NCI-H510A (cell line): ENCODE measurements around the gene SMIM45.

Source experiments
- DNase-seq: peaks from one replicate; lab custom pipeline; 2025; lab: John Stamatoyannopoulos, UW

SMIM45 gene

DNA sequence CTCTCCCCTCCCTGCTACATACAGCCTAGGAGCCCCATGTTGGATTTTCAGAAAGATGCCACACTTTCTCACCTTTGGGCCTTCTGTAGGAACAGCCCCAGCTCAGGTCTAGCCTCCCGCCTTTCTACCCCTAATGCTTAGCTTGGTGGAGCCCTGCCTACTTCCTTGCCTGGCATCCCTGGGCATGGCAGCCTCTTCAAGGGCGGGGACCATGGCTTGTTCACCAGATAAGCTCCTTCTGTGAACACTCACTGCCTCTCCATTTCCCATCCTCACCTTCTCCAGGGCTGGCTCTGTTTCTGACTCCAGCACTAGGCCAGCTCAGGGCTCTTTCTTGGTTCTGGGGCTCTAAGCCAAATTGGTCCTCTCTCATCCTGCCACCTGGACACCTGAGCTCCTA, 18.7 kb downstream of the SMIM45 start:
- no peak for DNase-seq

DNA sequence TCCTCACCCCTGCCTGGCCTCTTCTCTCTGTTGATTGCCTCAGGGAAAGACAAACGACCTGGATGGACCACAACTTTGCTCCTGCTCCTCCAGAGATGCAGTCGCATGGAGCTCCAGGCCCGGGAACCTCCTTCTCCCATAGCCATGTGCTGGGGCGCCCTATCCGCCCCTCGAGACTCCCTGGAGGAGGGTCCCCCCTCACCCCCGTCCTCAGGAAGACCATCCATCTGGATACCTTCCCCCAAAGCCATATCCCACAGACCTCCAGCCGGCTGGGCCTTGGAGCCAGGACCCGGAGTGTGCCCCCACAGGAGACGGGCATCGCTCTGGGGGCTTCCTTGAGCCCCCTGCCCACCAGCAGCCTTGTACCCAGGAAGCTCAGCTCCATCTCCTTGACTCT, 19.5 kb downstream of the SMIM45 start:
- no peak for DNase-seq

DNA sequence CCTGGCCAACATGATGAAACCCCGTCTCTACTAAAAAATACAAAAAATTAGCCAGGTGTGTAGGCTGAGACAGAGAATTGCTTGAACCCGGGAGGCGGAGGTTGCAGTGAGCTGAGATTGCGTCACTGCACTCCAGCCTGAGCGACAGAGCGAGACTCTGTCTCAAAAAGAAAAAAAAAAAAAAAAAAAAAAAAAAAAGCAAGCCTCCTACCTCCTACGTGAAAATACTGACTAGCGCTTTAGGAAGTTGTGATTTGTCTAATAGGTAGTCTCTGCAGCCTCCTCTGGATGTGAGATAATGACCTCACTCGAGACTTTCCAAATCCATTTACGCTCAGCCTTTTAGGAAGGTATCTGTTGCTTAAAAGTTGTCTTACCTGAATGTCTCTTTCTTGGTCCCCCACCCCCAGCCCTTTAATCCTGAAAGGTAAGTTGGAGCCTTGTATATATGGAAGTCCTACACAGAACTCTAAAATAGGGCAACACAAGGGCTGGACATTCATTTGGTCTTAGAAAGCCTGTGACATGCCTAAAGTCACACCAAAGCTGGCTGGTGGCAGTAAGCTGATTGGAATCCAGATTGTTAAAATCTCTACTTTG, 22.8 kb downstream of the SMIM45 start:
- no peak for DNase-seq

DNA sequence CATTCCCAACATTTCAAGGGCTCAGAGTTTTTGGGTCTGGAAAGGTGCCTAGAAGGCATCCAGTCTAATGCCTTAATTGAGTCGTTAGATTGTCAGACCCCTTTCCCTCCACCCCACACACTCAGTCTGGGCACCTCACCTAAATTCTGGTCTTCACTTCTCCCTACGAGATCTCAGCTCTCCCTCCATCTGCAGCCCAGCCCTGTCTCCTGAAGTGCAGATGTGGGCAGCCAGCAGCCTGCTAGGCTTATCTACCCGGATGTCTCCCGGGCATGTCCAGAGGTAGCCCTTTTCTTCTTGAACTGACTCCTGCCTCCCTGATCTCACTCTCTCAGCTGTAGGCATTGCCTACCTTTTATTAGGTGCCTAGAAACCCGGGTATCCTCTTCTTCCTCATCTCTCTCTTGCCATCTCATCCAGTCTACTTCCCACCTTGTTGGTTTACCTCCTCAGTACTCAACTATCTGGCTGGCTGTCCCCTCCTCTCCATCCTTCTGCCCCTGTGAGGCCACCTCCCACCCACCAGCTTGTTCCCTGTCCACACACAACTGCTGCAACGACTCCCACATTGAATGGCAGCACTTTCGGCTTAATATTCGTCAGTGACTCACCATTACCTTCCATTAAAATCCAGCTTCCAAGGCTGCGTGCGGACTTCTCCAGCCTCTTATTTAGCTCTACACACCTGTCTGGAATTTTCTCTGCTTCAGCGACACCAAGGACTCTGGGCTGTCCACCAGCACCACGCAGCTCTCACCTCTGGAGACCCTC, 23.5 kb downstream of the SMIM45 start:
- no peak for DNase-seq

DNA sequence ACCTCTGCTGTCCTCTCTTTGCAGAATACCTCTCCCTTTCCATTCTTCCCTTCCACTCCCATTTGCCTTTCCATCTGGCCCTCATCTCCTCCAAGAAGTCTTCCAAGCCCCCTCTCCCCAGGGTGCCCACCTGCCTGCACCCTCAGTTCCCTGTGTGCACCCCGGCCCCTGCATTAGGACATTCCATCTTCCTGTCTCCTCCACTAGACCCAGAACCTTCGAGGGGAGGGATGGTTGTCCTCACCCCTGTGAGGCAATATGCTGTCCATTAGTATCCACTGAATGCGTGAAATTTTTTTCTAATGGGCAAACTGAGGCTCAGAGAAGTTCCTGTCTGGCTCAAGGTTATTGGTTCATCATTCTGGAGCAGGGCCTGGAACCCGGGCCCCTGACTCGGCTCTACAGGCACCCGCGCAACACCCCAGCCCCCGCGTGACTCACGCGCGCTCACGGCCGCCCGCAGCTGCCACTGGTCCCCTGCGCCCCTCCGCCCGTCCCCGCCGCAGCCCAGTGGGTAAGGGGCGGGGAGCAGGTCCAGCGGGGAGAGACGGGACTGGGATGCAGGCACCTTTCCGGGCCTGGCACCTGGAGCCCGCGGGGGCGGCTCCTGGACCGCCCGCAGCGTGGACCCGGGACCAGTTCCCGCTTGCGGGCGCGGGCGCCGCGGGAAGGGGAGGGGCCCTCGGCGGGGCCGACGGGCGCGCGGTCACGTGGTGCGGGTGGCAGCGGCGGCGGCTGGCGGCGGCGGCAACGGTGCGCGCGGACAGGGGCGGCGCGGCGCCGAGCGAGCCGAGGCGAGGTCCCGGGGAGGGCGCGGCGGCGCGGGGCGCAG, 24.3 kb downstream of the SMIM45 start:
- DNase-seq: no peak

DNA sequence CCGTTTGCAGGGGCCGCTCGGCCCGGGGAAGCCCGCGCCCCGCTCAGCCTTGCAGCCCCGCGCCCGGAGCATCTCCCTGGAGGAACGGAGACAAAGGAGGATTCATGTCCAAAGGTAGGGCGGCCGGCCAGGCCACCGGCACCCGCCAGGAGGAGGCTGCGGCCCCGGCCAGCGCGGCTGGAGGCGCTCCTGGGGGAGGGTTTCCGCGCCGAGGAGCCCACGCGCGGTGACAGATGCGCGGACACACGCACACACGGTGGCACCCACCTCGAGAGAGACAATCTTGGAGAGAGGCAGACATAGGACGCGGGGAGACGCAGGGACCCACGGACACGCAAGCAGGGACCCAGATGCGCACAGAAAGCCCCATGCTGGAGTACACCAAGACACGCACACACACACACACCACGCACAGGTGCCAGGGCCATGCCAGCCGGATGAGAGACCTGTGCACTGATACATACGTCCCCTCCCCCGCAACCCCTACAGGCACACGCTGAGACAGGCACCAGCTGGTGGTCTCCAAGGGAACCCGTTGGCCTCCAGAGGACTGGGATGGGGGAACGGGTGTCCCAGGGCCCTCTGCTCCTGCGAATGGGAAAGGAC, 25.1 kb downstream of the SMIM45 start:
- peak; percentile 35 for DNase-seq

DNA sequence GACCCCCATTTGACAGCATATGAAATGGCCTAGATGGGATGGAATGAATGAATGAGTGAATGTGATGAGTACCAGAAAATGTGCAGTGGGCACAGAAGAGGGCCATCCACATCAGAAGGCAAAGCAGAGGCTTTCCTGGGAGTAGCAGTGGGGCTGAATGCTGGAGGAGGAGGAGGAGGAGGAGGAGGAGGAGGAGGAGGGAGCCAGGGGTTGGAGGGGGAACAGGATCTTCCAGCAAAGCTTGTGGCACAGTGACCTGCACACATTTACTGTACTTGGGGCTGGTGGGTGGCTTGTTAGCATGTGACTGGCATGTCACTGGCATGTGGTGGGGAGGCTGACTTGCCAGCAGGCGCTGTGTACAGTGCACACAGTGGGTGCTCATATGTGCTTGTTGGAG, 26.8 kb downstream of the SMIM45 start:
- no peak for DNase-seq

DNA sequence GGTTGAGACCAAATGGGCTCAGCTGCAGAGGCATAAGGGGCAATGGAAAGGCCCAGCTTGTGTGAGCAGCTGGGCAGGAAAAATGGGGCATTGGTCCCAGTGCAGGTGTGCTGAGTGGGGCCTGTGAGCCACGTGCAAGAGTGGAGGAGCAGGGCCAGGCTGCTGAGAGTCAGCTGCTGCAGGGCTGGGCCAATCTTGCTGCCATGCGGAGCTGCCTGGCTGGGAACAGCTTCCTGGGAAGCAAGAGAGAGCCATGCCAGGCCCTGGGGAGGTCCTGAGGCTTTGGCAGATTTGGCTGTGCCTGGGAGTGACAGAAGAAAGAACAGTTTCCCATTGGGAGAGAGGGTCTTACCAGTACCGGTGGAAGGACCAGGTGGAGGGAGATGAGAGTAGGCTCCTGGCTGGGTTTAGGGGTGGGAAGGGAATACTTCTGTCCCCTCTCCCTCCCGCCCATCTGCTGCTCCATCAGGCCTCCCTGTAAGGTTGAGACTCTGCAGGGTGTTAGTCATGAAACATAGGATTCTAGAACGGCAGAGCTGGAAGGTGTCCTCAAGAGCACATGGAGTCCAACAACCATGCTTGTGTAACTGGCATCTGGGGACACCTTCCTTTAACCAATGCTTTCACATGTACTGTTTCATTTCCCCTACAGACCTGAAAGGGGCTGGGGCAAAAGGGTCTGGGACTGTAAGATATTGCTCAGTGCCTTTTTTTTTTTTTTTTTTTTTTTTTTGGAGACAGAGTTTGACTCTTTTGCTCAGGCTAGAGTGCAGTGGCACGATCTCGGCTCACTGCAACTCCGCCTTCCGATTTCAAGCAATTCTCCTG, 27.7 kb downstream of the SMIM45 start:
- DNase-seq: no peak

DNA sequence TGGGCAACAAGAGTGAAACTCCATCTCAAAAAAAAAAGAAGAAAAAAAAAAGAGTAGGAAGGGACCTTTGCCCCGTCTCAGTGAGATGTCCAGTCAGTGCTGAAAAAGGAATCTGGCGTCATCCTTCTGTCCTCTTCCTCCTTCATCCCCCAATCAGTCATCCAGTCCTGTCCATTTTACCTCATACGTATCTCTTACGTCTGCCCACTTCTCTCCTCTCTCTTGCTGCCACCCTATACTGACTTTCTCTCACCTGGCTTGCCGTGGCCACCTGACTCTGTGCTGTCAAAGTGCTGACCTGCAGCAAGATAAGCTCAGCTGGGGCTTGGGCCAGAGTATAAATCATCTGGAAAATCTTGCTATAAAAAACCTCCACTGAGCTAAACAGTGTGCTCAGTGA, 30.9 kb downstream of the SMIM45 start:
- DNase-seq: no peak

DNA sequence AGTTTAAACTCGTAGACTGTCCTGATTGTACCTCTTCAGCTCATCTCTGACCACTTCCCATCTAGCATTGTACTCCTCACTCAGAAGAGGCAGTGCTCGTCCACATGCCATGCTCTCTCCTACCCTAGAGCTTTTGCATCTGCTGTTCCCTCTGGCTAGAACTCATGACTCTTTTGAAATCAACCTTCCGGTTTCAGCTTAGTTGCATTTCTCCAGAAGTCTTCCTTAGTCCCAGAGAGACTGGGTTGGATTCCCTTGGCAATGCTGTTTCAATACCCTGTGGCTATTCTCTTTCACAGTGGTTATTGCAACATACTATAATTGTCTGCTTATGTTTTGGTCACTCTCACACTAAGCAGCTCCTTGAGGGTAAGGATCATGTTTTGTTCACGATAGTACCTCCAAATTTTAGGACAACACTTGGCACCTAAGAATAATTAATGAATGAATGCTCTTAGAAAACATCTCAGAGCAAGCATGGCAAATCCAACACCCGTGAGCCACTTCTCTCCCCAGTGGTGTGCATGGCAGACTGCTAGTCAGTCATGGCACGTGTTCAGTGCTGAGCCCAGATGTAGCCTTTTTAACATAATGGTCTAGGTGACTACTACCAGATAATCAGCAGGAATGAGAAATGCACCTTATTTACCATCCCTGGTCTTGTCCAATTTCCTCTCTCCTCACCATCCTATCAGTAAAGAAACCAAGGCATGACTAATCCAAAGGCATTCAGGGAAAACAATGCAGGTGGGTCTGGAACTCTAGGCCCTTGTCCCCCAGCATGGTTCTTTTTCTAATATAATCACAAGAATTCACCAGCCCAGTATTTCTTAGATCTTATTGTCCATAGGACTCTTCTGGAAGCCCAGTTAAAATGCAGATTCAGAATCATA, 31.8 kb downstream of the SMIM45 start:
- no peak for DNase-seq

DNA sequence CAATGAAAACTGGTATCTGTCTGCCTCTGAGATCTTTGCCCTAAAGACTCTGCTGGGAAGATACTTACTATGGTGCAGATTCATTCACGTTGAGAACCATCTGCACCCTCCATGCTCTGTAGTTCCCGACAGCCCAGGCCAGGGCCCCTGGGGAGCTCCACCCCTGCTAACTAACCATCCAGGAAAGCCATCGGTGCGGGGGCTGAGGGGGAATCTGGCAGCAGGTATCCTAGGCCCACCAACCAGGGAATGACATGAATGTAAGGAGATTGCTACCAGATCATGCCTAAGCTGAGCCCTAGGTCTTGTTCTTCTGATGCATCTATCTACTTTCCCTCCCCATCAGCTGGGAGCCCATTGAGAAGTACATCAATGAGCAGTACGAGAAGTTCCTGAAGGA, 35.3 kb downstream of the SMIM45 start:
- no peak for DNase-seq

DNA sequence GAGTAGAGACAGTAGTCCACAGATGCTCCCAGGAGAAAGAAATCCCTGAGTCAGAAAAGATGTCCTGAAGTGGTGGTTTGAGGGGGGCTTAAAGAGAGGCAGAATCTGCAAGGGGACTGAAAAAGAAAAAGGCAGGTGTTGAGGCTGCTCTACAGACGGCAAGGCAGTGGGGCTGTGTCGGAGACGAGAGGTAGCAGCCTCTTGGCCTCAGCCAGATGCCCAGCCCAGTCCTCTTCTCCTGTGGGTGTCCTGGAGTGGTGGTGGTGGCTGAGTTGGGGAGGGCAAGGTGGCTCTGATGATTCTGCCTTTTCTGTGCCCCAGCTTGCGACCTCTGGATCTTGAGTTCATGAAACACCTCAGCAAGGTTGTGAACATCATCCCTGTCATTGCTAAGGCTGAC, 37.3 kb downstream of the SMIM45 start:
- no peak for DNase-seq

DNA sequence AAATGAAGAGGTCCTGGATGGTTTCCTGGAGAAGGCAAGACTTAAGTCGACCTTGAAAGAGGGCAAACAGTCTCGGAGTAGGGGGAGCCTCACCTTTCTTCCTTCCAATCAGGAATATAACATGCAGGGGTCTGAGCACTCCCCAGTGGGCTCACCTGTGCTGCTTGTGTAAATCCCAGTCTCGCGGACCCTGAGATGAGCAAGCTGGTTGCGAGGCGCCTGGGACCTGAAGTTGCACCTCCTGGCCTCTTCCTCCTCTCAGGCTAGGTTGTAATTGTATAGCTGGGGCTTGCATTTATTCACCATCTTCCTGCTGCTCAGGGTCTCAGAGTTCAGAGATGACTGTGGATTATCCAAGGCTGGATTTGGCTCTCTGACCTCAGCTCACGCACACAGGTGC, 39.2 kb downstream of the SMIM45 start:
- DNase-seq: no peak

DNA sequence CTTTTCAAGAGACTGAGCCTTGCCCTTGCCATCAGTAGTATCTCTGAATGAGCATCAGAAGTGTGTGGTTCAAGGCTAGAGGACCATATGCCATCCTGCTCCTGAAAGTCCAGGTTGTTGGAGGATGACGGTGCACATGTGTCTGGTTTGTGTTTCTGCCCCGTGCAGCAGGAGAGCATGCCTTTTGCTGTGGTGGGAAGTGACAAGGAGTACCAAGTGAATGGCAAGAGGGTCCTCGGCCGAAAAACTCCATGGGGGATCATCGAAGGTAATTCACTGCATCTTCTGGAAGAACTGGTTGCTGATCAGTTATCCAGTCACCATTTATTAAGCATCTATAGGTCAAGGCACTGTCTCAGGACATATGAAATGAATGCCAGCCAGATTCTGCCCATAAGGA, 40.5 kb downstream of the SMIM45 start:
- DNase-seq: no peak

DNA sequence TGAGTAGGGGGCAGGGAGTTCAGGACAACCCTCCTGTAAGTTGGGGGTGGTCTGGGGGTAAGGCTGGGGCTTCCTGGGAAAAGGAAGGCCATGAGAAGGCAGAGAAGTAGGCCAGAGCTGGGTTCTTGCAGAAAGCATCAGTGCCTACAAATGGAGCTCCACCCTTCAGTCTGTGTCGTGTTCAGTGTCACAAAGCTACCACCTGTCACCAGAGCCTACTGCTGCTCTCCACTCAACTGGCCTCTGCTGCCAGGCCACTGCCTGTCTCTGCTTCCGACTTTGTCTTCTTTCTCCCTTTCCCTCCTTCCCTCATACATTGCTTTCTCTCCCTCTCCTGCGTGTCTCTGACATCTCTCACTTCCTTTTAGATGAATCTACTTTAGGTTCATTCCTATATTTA, 43.3 kb downstream of the SMIM45 start:
- no peak for DNase-seq

DNA sequence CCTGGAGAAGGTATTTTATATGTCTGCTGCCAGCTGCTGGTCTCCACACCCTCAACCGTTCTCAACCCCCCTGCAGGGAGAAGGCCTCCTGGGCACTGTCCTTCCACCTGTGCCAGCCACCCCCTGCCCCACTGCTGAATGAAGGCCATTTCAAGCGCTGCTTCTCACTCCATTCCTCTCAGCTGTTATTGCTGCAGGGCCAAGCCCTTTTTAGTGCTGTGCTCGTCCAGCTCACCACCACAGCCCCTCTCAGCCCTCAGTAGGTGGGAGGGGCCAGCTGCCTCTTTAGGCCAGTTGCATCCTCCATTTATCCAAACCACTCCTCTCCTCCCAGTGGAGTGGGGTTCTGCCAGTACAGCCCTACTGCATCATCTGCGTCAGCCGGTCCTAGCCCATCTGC, 44.9 kb downstream of the SMIM45 start:
- DNase-seq: no peak

DNA sequence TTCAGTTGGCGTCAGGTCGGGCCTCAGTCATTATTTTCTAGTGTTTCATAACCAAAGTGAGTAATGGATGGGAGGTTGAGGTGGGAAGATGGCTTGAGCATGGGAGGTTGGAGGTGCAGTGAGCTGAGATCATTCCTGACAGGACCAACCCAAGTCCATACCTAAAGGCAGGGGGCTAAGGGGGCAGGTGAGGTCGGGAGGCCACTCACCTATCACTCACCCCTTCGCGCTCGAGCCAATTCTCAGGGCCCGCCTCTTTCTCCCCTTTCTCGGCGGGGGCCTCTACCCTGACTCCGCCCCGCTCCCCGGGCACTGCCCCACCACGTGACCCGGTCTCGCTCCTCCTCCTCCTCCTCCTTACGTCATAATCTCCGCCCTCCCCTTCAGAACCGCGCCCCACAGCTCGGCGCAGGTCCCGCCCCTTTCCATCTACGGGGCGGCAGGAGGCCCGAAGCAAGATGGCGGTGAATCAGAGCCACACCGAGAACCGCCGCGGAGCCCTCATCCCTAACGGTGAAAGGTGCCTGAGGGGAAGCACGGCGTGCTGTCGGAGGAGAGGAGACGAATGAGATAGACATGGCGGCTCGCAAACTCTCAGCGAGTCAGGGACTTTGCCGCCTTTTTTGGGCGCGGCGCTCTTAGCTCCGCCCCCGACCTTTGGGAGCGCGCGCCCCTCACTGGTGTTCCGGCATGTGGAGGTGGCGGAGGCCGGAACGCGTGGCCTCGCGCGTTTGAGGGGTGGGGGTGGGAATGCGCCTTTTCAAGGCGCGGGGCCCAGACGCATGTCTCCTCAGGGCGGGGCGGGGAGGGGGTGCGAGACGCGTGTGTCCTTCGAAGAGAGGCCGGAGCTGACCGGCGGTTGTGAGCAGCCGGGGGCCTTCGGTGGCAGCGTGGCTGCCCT, 46.7 kb downstream of the SMIM45 start, which contains the start of gene WBP2NL:
Gene WBP2NL, plus strand, starts transcription at position 428 of the 901 bp plus-strand sequence. Its CDS starts 31 bp downstream, at position 459.
- DNase-seq: no peak

DNA sequence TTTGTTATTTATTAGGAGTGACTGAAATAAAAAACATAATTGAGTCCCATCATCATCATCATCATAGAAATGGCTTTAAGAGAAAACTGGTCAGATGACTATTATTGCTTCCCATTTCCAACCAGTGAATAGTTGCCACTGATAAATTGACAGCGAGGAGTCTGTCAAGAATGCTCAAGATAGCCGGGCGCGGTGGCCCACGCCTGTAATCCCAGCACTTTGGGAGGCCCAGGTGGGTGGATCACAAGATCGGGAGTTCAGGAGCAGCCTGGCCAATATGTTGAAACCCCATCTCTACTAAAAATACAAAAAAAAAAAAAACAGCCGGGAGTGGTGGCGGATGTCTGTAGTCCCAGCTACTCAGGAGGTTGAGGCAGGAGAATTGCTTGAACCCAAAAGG, 48.5 kb downstream of the SMIM45 start:
- no peak for DNase-seq

DNA sequence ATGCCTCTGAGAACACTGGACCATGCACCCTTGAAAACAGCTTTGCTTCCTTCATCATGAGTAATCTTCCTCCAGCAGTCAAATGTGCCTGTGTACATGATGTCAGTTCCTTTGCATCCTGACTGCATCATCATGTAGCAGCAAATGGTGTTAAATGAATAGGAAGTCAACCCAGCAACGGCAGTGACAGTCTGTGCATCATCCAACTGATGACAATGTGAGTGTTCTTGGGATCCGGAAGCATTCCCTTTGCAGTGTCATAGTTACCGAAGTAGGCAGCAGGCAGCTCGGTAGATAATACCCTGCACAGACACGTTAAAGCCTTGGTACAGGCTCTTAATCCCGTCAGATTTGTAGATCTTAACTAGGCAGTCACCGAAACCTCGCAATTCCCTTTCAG, 49.2 kb downstream of the SMIM45 start:
- no peak for DNase-seq

DNA sequence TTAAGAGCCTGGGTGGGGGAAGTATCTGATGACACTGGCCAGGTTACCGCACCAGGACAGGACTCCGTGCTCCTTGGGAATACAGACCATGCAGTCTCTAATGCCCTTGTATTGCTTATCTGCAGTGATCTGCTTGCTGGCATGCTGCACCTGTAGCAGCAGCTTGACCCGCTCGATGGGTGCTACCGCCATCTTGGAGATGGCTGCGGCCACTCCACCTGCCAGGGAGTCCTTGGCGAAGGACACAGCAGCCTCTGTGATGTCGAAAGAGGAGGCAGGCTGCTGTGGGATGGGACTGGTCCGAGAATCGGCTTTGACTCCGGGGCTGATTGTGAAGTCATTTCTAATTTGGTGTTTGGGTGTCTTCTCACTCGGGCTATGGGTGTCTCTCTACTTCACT, 49.8 kb downstream of the SMIM45 start:
- no peak for DNase-seq
